HG03045 (cell line): Measurements from ENCODE around the gene CLK2.
"Not testable (repeated sequence)": the region's sequence is repeated elsewhere in the genome, so short reads cannot be mapped to it uniquely, and the experiment has no call there.

ENCODE experiments used
- ATAC-seq: cut with Tn5 transposase; IDR thresholded peaks from one replicate; pipeline ENCODE4 v1.9.1; 2021; ENCODE audit warnings: mild to moderate bottlenecking, moderate library complexity; ENCODE audit not compliant: unreplicated experiment

The CLK2 gene

GRCh38 chr1:155245163-155245524, 28.2 kb downstream of the CLK2 start:
- ATAC-seq, result no peak

- peak; percentile 83 for ATAC-seq
These were observed 28.7 kb downstream of the CLK2 start for GRCh38 chr1:155244368-155245162.

GRCh38 chr1:155242805-155243358, 30.4 kb downstream of the CLK2 start:
- no peak for ATAC-seq

GRCh38 chr1:155241841-155242264, 31.5 kb downstream of the CLK2 start:
- no peak for ATAC-seq

GRCh38 chr1:155241069-155241679, 32.1 kb downstream of the CLK2 start:
- ATAC-seq, result no peak

GRCh38 chr1:155236451-155236850, 36.9 kb downstream of the CLK2 start:
- ATAC-seq, result no peak

- not testable (repeated sequence) for ATAC-seq
These were observed 37.9 kb downstream of the CLK2 start for GRCh38 chr1:155235375-155235774.

- not testable (repeated sequence) for ATAC-seq
These were observed 39.8 kb downstream of the CLK2 start for GRCh38 chr1:155233502-155233901.

GRCh38 chr1:155232001-155232978, 41.0 kb downstream of the CLK2 start:
- ATAC-seq, result not testable (repeated sequence)

GRCh38 chr1:155231302-155231701, 42.0 kb downstream of the CLK2 start:
- ATAC-seq, result not testable (repeated sequence)

GRCh38 chr1:155228096-155228427, 45.2 kb downstream of the CLK2 start:
- no peak for ATAC-seq

GRCh38 chr1:155227261-155228095, 45.8 kb downstream of the CLK2 start:
- ATAC-seq, result peak; percentile 91

GRCh38 chr1:155226910-155227260, 46.4 kb downstream of the CLK2 start:
- ATAC-seq, result no peak

- ATAC-seq, result no peak
These were observed 47.0 kb downstream of the CLK2 start for GRCh38 chr1:155226188-155226909.

GRCh38 chr1:155225404-155225759, 47.9 kb downstream of the CLK2 start:
- not testable (repeated sequence) for ATAC-seq

- ATAC-seq, result no peak
These were observed 50.3 kb downstream of the CLK2 start for GRCh38 chr1:155223047-155223446.

- ATAC-seq, result not testable (repeated sequence)
These were observed 52.9 kb downstream of the CLK2 start for GRCh38 chr1:155220211-155220965.

GRCh38 chr1:155219592-155220031, 53.7 kb downstream of the CLK2 start:
- no peak for ATAC-seq
